ENCODE measurements around the gene SORL1. TPM values are rescaled to one million over a fixed set of nuclear protein-coding genes. Genes with fewer than 3 reads are reported as not detected.

SORL1 gene
- total RNA-seq, 4 donors from 2014 or later, result 7.3 to 18.8 (median 12.3) TPM

GRCh38 chr11:121592708-121593107 is 140.6 kb downstream of the SORL1 start:
- Histone ChIP-seq H3K9me3 (peaks cover 0 to 7% (median 0%) of the 10 kb centered on the region in 4 donors), H3K4me3 (no peak overlapping the region), H3K27ac (no peak overlapping the region), H3K36me3 (peaks cover 0 to 7% (median 0%) of the 10 kb centered on the region in 3 donors), H3K4me1 (no peaks in the 10 kb centered on the region), H3K27me3 (no peaks in the 10 kb centered on the region)
- TF ChIP-seq, protein P1, sequence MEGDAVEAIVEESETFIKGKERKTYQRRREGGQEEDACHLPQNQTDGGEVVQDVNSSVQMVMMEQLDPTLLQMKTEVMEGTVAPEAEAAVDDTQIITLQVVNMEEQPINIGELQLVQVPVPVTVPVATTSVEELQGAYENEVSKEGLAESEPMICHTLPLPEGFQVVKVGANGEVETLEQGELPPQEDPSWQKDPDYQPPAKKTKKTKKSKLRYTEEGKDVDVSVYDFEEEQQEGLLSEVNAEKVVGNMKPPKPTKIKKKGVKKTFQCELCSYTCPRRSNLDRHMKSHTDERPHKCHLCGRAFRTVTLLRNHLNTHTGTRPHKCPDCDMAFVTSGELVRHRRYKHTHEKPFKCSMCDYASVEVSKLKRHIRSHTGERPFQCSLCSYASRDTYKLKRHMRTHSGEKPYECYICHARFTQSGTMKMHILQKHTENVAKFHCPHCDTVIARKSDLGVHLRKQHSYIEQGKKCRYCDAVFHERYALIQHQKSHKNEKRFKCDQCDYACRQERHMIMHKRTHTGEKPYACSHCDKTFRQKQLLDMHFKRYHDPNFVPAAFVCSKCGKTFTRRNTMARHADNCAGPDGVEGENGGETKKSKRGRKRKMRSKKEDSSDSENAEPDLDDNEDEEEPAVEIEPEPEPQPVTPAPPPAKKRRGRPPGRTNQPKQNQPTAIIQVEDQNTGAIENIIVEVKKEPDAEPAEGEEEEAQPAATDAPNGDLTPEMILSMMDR (IDR thresholded peaks at IDR 0.05), result no peak
- TF ChIP-seq EP300 (IDR thresholded peaks at IDR 0.05), result no peak
- TF ChIP-seq POLR2A (IDR thresholded peaks at IDR 0.05), result no peak
- 61 to 76% methylated on average over 2 of the region's 2 CpGs for WGBS, 2 donors
- DNase-seq (ENCODE audit: low spot score in 2 of 2), result no peak

DNA sequence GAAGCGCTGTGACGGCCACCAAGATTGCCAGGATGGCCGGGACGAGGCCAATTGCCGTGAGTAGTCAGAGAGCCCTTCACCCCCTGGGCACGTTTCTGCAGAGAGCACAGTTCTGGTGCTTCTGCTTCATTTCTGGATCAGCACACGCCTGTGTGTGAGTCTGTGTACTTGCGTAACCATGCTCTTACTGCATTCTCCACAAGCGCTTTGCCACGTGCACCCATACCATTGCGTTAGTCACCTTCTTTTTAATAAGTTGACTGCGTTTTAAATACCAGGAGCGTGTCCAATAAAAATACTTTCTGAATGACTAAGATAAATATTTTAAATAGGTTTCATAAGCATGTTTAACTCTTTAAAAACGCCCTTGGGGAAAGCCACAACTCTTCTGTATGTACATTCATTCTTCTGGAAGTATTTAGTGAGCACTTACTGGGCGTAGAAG is 143.6 kb downstream of the SORL1 start:
- Histone ChIP-seq H3K27me3 (no peaks in the 10 kb centered on the region), H3K27ac (no peak overlapping the region), H3K36me3 (peaks cover 0 to 7% (median 0%) of the 10 kb centered on the region in 3 donors), H3K4me1 (no peaks in the 10 kb centered on the region), H3K9me3 (peaks cover 0 to 7% (median 0%) of the 10 kb centered on the region in 4 donors), H3K4me3 (no peak overlapping the region)
- 54 to 66% methylated on average over 15 of the region's 15 CpGs for WGBS, 2 donors
- TF ChIP-seq, protein P1 (IDR thresholded peaks at IDR 0.05), result no peak
- DNase-seq (ENCODE audit: low spot score in 2 of 2), result no peak

DNA sequence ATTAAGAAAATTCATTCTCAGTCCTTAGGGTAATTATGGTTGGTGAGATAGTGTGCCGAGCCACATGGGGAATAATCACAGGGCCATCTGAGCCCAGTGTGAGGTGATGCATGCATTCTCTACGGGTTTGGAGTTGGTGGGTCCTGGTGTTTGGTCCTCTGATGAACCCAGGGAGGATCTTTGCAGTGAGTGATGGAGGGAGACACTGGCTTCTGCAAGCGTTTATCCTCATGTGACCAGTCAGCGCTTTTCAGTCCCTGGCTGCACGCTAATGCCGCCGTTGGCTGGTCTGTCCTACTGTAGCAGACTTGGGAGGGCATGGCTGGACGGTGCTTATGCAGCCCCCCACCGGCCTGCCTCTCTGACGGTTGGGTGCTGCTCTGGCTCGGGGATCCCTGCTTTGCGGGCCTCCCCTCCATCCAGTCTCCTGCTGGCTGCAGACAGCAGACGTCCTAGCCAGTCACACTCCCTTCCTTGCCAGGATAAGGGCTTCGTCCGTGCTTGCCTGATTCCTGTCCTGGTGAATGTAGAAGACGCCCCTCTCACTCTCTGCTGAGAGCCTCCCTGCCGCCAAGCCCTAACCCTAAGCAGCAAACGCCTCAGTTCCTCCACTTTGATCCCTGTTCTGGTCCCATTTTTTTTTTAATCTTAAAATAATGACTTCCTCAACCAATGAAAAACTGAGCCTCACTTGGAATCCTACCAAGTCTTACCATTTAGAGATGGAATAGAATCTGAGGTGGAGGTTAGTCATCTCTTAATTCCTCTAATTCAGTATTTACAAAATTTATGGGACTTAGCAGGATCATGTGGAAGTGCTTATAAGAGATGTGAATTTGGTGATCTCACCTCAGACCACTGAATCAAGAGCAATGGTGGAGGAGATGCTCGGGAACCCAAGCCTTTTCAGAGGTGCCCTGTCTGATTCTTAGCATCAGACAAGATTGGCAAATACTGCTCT is 144.4 kb downstream of the SORL1 start:
- Histone ChIP-seq H3K4me1 (no peaks in the 10 kb centered on the region), H3K27ac (no peak overlapping the region), H3K36me3 (peaks cover 0 to 7% (median 0%) of the 10 kb centered on the region in 3 donors), H3K27me3 (no peaks in the 10 kb centered on the region), H3K9me3 (peaks cover 0 to 7% (median 0%) of the 10 kb centered on the region in 4 donors), H3K4me3 (no peak overlapping the region)
- no peak for DNase-seq (ENCODE audit: low spot score in 2 of 2)
- TF ChIP-seq, protein P1 (IDR thresholded peaks at IDR 0.05), result no peak
- TF ChIP-seq EP300 (IDR thresholded peaks at IDR 0.05) (no peak), POLR2A (IDR thresholded peaks at IDR 0.05) (no peak)
- WGBS, 2 donors, result 77 to 79% methylated on average over 19 of the region's 19 CpGs

DNA sequence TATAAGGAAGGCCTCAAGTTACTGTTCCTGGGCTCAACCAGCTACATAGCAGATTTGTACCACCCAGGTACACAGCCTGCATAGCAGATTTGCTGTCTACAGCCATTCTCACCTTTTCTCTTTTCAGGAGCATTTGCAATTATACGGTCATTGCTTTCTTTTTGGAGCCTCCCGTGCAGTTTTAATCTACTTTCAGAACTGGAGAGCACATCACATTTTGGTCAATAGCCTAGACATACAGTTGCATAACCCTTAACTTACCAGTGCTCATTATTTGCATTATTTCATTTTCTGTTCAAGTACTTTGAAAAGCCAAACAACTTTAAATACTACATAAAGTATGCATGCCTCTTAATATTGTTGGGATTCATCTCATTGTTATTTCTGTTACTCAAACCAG is 151.2 kb downstream of the SORL1 start:
- no peaks in the 10 kb centered on the region for H3K27me3 ChIP-seq
- H3K27ac ChIP-seq, result no peak overlapping the region
- H3K4me1 ChIP-seq, result no peaks in the 10 kb centered on the region
- no peak overlapping the region for H3K4me3 ChIP-seq
- DNase-seq (ENCODE audit: low spot score in 2 of 2), result no peak
- WGBS, 2 donors, result 70 to 75% methylated on average over 2 of the region's 2 CpGs
- no peaks in the 10 kb centered on the region for H3K9me3 ChIP-seq
- no peak for TF ChIP-seq EP300 (IDR thresholded peaks at IDR 0.05)
- TF ChIP-seq, protein P1 (IDR thresholded peaks at IDR 0.05), result no peak
- TF ChIP-seq POLR2A (IDR thresholded peaks at IDR 0.05), result no peak
- H3K36me3 ChIP-seq, result no peaks in the 10 kb centered on the region

DNA sequence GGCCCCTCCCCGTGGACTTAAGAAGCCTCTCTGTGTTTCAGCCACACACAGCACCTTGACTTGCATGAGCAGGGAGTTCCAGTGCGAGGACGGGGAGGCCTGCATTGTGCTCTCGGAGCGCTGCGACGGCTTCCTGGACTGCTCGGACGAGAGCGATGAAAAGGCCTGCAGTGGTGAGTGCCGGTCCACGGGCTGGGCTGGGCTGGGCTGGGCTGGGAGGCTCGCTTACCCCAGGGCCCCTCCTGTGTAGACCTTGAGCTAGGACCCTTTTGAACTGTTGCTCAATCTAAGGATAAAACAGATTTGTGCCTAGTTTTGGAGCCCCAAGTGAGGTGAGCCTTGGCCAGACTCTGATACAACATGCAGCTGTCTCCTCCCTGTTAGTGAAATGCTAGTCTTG is 152.0 kb downstream of the SORL1 start:
- no peak for DNase-seq (ENCODE audit: low spot score in 2 of 2)
- no peak for TF ChIP-seq EP300 (IDR thresholded peaks at IDR 0.05)
- TF ChIP-seq, protein P1 (IDR thresholded peaks at IDR 0.05), result no peak
- no peak for TF ChIP-seq POLR2A (IDR thresholded peaks at IDR 0.05)
- Histone ChIP-seq H3K9me3 (no peaks in the 10 kb centered on the region), H3K27me3 (no peaks in the 10 kb centered on the region), H3K27ac (no peak overlapping the region), H3K4me1 (no peaks in the 10 kb centered on the region), H3K36me3 (no peaks in the 10 kb centered on the region), H3K4me3 (no peak overlapping the region)
- 95 to 97% methylated on average over 13 of the region's 13 CpGs for WGBS, 2 donors
